SK-MEL-5 (cell line): Measurements from ENCODE around the gene ITIH5. TPM values are rescaled to one million over a fixed set of nuclear protein-coding genes. Genes with fewer than 3 reads are reported as not detected.

ENCODE experiments used
- DNase-seq: peaks from one replicate; pipeline ENCODE4 v3.0.0-alpha.2; 2016; ENCODE audit warnings: low read depth, low spot score
- in situ Hi-C: cut with HindIII; loops from 2 replicates; pipeline ENCODE4 v1.10.0; 2016; ENCODE audit warnings: low sequenced_read_pairs, high pct_unique_total_duplicates, low pct_unique_long_range_greater_than_20kb
- total RNA-seq: library from RNA; depleted of rRNA; stranded (reverse); fragments of >200 nt; shearing (Covaris generic); gene quantifications from 2 replicates; pipeline ENCODE4 v1.2.3, GENCODE V29; 2014

ITIH5 gene
- total RNA-seq, 1 experiment from 2014 or later: 14.2 TPM

DNA sequence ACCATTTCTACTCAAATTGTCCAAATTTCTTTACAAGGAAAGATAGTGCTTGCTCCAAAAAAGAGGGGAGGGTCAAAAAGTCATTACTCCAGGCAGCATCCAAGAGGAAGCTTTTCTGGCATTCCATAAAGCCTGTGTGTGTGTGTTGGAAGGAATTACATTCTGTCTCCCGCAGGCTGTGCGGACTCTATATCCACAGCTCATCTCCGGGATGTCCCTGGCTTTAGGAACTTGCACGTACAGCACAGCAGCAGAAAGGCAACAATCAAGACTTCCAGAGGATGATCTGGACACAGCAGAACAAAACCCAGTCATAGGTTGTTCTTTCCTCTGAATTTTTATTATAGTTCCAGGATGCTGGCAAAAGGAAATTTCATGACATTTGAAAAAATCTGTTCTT, 94.8 kb downstream of the ITIH5 start:
- DNase-seq: no peak

DNA sequence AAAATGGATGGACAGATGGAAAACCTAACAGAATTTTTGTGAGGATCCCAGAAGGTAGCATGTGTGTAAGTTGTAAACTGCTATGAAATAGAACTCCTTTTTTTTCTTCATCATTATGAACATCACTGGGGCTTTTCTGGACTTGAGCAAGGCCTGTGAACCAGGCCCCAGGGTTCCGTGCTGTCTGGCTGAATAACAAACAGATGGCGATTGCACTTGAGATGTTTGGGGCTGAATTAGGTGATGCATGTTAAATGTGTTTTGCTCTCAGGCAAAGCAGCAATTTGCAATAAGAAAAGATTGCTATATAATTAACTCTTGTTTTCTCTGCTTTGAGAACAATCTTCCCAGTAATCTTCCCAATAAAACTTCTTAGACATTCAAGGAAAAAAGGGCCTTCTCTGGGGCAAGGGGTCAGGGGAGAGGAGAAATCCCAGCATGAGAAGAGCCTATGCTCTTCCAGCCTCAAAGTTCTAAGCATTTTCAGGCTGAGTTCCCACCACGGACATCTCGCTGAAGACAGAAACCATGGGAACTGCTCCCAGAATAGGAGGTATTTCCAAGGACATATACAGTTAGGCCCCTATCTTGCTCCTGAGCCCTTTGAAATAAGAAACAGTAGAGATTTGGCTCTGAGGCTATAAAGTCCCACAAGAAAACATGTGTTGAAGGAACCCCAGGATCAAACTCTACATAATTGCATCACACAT, 98.7 kb downstream of the ITIH5 start:
- in situ Hi-C loops: no loop called here
- DNase-seq: no peak

More for the DNA sequence above, 94.8 kb downstream of the ITIH5 start:
- in situ Hi-C loops: no loop called here

DNA sequence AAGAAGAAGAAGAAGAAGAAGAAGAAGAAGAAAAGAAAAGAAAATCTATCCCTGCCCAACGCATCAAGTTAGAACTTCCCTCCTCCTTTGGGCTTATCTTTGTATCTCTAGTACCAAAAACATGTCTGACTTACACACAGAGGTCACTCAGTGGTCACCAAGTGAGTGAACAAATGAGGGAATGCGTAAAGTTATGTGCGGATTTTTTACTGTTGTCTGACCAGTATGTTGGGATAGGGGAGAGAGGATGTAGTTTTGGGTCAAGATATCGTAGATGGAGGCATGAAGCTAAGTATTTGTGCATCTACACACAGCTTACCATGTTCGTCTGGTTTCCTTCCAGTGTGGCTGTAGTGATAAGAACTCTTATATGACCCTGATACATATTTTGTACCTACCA, 99.9 kb downstream of the ITIH5 start:
- DNase-seq: no peak
- in situ Hi-C loops: no loop called here

DNA sequence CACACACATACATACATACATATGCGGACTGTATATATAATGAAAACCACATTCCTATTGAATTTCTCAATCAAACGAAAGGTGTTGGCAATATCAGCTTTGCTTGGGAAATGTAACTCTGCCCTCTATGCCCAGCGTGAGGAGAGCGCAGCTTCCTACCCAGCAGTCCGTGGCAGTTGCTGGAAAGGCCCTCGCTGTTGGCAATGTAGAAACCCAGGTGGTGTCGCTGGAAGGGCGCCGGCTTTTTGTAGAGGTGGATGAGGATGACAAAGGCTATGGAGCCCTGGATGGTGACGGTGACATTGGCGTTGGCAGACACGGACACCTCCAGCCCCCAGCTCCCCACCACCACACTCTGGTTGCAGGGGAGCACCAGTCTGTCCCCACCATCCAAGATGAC, 100.9 kb downstream of the ITIH5 start:
- in situ Hi-C loops: no loop called here
- no peak for DNase-seq

DNA sequence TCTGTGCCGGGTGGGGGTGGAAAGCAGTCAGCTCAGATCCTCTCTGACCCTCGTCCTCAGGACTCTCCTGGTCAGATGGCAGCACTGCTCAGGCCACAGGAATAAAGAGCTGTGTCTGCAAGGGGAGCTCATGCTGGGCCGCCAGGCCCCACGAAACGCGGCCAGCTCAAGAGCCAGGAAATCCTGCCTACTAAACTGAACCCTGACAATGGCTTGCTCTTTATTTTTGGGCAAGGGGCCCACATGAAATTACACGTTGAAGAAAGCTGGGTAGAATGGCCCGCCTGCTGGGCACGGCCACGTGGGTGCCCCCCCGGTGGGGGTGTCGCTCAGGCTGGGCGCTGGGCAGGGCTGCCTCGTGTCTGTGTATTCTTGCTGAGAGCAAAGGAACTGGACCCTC, 103.0 kb downstream of the ITIH5 start:
- no peak for DNase-seq
- in situ Hi-C loops: no loop called here

DNA sequence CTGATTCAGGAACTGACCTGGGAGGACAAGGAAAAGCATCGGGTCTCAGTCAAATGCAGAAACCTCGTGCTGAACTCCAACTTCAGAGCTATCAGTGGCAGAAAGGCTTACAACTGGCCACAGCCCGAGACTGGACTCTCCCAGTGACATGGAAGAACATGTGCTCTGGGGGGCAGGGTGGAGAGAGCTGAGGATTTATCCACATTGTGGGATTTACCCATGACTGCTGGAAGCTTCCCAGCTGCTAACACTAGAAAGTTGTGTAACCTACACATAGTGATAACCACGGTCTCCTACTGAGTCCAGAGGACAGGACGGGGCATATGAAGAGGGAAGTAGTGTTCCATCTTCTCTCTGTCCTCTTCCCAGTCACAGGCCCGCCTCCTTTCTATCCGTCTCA, 103.4 kb downstream of the ITIH5 start:
- in situ Hi-C loops: no loop called here
- no peak for DNase-seq

DNA sequence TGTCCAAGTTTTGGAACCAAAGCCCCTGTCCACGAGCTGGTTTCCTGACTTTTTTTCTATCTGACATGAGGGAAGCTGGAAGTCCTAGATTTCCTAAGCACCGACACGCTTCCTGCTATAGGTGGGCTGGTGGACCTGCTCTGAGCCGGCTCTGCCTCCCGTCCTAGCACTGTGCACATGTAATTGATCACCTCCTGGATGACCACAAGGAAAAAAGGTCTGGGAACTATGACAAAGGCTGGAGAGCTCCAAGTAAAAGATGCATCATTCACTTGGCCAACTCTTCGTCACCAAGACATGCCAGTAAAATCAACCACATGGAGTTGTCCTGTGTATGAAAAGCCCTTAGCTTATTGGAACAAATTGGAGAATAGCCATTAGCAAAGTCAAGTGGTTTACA, 104.8 kb downstream of the ITIH5 start:
- in situ Hi-C loops: no loop called here

DNA sequence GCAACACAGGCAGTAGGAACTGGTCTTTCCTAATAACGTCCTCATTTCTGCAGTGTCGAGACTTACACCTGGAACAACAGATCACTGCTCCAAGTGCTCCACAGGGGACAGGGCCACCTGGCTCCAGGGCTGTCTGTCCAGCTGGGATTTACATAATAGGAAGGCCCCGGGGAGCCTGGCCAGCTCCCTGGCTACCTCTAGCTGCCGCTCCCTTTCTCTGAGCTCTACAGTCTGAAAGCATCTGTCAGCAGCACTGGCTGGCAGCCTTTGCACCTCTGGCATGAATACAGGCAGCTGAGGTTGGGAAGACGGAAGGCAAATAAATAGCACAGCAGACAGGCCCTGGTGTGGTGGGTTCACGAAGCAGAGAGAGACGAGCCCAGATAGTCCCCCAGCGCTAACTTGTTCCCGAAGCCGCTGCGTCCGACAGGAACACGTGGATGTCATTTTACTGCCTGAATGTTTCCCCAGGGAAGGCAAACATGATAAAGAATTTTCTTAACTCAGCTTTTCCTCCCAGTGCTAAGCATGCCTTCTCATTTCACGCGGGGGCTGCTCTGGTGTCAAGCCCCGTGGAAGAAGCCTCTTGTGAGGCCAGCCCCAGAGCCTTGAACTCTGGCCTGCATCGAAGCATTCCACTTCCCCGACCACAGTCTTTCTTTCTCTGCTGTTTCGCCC, 105.4 kb downstream of the ITIH5 start:
- in situ Hi-C loops: no loop called here
- DNase-seq: no peak

More for the DNA sequence above, 104.8 kb downstream of the ITIH5 start:
- DNase-seq: no peak

DNA sequence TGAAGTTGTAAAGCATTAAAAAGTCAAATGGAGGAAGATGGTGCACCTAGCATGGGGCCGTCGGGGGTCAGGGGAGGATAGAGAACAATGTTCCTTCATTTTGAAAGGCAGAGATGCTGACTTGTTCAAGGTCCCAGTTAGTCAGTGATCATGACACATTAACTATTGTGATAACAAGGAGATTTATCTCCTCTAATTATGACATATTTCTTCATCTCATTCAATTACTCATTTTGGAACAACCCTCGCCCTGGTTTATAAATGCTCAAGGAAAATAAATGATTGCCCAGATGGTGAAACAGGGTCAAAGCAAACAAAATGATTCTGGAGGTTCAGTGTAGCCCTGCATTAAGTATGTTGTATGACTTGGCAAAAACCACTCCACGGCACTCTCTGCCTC, 106.2 kb downstream of the ITIH5 start:
- no peak for DNase-seq
- in situ Hi-C loops: no loop called here

DNA sequence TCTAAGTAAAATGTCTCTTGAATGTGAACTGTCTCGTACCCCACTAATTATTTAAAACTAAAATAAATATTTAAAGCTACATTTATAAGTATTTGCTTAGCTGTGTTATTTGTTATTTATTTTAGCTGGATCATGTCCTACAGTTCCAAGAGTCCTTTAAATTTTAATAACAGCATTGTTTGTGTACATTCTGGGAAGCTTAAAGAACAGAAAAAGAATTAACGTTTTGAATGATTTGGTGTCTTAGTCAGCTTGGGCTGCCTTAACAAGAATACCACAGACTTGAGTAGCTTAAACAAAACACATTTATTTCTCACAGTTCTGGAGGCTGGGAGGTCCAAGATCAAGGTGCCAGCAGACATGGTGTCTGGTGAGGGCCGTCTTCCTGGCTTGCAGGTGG, 107.4 kb downstream of the ITIH5 start:
- DNase-seq: no peak
- in situ Hi-C loops: no loop called here

DNA sequence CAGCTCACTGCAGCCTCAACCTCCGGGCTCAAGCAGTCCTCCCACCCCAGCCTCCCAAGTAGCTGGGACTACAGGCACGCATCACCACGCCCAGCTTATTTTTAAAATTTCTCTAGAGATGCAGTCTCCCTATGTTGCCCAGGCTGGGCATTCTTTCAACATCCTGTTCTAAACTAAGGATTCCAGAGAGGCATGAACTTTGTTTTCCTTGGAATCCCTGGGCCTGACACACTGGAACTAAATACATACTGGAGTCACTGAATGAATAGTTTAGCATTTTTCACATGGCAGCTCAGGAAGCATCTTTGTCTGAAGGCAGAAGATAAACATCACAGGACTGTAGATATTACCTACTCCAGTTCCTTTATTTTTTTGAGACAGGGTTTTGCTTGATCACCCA, 108.7 kb downstream of the ITIH5 start:
- in situ Hi-C loops: no loop called here
- no peak for DNase-seq

DNA sequence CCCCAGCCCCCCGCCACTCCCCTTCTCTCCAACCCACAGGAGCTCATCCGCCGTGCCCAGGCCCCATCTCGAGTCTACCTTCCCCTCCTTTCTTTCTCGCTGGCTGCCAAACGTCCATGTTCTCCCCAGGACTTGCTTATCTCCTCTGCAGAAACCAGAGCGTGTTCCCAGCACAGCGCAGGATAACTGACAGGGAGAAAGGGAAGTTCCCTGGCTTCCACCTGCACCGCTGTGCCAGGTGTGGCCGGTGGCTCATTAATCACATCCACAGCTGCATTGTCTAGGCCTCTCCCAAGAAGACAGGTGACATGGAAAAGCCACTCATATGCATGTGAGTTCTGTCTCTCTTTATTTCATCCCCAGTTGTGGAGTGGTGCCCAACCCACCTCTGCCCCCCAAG, 113.2 kb downstream of the ITIH5 start:
- in situ Hi-C loops: no loop called here

DNA sequence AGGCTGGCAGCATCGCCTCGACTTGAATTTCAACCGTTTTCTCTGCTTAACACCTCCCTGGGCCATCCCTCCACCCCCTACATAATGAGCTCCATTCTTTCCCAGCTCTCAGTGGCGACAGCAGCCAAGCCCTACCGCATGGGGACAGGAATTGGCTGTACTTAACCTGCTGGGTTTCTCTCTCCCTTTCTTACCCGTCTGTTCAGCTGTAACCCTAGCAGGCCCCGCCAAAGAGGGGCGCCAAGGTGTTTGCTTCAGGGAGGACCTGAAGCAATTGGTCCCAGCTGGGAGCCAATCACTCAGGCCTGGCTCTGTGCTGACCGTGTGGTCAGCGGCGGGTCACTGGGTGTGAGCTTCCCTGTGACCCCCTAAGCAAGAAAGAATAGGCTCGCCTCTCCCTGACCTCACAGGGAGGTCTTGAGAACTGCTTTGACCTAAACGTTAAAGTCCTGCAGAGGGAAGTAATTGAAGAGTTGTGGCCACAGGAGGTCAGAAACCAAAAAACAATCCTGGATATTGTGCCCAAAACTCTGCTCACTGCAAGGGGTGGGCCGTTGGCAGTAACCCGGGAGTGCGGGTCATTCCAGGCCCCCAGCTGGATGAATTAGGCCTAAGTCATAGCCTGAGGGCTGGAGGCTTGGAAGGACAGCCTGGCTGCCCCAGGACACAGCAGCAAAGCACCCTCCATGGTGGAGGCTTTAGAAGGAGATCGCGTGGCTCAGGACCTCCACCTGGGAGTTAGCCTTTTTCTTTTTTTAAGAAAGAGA, 114.6 kb downstream of the ITIH5 start:
- DNase-seq: no peak
- in situ Hi-C loops: no loop called here

More for the DNA sequence above, 113.2 kb downstream of the ITIH5 start:
- DNase-seq: no peak

DNA sequence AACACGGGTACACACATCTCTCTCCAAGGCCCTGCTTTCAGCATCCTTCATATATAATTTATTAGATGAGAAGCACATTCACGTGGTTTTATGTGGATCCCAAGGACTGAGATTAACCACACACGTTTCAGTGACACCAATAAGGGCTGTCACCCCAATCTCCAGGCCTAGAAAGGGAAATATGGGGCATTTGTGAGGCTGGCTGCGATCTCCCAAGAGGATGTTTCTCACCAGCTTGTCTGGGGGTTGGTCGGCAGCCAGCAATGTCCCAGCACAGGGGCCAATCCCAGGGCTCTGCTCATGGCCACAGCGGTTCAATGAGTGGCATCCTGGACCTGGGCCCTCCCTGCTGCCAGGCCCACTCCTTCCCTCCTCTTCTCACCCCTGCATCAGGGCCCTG, 115.5 kb downstream of the ITIH5 start:
- in situ Hi-C loops: no loop called here
- DNase-seq: no peak

DNA sequence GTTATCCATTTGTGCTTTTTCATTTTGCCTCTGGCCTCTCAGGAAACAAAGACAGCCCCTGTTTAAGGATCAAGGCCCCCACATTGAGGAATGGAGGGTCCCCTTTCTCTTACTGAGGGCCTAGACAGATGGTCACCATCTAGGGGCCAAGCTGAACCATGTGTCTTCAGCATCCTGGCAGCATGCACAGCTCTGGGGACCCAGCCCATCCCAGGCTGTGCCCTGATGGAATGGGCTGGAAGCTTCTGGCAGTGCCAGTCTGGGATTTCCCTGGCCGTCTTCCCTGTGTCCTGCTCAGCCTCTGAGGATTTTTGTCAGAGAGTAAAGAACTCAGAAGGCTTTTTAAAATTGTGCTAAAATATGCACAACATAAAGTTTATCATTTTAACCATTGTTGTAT, 116.8 kb downstream of the ITIH5 start:
- in situ Hi-C loops: no loop called here

DNA sequence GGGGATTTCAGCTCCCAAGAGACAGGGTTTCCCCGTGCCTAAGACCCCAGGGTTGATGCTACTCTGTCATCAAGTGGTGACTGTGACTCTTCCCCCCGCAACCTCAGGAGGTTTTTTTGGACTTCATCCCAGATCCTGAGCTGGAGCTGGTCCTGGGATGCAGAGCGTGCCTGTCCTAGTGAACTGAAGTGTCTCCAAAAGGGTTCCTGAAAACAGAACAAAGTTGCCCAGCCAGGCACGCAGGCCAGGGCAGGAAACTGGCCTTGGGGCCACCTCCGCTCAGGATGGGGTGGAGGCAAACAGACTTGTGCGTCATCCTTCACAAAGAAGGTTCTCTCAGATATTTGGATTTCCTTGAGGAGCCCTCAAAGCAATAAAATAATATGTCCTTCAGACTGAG, 118.9 kb downstream of the ITIH5 start:
- DNase-seq: peak; percentile 28
- in situ Hi-C loops: no loop called here

More for the DNA sequence above, 116.8 kb downstream of the ITIH5 start:
- DNase-seq: no peak

DNA sequence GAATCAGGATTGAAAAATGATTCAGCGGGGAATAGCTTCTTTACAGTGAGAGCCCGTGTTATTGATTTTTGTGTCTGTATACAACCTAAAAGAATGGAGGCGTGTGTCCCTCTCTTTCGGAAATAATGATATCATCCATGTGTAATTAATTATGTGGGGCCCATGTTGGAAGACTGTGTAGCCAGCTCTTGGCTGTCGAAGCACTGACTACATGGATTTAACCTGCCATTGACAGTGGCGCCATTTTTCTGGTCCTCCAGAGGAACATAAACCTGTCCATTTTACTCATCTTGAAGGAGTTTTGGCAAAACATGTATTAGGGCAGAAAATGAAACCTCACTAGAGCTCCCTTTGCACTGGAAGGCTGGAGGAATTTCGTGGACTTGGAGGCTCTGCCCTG, 119.6 kb downstream of the ITIH5 start:
- DNase-seq: no peak
- in situ Hi-C loops: no loop called here

DNA sequence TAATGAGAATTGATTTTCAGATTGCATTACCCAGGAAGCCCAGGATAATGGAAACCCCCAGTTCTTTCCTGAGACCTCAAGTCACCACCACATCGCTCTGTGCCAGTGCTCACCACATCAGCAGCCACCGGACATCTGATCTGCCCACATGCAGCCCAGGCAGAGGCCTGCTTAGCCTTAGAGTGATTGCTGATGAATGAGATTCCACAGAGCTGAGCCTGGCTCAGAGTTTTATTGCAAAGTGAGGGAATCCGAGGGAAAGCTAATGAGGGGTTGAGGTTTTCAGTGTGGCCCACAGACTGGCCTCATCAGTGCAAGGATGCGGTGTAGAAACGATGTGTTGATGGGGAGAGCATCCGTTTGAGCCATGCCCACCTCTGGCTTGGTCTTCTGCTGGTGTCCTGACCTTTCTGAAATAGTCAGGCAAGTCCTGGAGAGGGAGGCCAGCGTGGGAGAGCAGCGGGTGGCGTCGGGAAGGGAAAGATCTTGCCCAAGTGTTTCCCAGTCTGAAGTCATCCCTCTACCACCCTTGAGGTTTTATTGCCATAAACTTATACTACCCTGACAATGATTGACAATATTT, 120.3 kb downstream of the ITIH5 start:
- in situ Hi-C loops: no loop called here
- DNase-seq: no peak
